G401.6 (cell line): ENCODE measurements around the gene DCAKD.

Source experiments
- FAIRE-seq: peaks from 2 replicates; lab custom pipeline; 2012; peaks lifted over from hg19 to GRCh38; lab: Jason Lieb, UNC

Gene DCAKD

GRCh38 chr17:45030733-45031132 is 20.7 kb downstream of the DCAKD start:
- FAIRE-seq = no peak

DNA sequence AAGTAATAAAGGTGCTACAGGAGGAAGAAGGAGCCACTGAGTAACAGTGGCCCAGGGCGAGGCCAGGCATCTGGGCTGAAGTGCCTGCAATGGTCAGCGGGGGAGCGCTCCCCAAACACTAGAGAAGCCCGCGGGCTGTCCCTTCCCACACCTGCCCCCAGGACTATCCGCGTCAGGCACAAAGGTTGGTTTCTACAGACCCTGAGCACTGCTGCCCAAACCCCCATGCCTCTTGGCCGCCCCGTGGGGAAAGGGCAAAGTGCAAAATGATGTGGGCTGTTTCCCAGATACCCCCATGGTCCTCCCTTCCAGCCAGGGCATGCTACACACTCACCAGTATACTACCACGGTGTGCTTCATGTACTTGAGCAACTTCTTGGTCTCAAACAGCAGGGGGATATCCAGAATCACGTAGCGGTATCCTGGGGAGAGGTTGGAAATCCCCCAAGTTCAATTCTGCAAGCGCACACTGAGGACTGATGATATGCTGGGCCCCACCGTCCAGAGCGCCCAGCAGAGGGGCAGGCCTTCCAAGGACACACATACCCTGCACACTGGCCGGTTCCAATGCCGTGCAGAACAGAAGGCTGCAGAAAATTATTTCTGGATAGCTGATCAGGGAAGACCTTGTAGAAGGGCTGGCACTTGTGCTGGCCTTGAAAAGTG is 21.5 kb downstream of the DCAKD start:
- no peak for FAIRE-seq

- no peak for FAIRE-seq
These were observed 22.3 kb downstream of the DCAKD start for GRCh38 chr17:45029096-45029495.

DNA sequence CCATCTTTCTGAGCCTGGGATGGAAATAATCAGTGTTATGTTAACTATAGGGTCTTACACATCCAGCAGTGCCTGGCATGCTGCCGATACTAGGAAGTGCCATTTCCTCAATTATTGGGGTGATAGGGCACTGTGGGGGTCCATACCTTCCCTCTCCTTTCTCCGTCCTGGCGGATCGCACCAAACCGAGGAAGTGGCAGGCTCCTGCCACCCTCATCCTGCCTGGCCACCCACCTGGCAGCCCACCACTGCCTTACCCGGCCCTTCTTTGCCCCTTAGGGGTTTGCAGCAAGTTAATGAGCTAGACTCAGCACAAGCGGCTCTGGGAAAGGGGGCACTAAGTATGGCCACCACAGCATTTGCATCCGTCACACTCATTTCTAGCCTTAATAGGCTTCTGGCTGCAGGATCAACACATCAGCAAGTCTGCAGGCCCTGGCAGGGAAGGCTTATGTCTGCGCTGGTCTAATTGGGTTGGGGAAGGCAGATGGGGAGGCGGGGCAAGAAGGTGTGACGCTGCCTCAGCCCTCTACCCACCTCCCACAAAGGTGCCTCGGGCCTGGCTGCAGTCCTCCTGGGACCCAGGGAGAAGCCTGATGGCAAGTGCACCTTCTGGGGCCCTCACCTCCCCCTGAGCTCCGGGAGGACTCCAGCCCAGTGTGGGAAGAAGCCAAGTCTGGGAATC is 28.6 kb downstream of the DCAKD start:
- no peak for FAIRE-seq

DNA sequence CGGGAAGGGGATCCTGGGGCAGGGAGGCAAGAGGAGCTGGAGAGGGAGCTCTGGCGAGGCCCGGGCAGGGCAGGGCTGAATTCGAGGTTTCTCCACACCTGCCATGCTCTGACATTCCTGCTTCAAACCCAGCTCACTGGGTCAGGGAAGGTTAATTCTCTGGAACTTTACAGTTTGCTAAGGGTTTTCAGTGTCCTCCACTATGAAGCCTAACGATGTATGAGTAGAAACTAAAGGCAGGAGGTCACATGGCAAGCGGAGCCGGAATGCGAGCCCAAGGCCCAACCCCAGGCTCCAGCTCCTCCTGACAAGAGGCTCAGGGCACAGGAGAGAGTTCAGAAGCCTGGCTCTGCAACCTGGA is 29.2 kb downstream of the DCAKD start:
- peak; percentile 56 for FAIRE-seq

DNA sequence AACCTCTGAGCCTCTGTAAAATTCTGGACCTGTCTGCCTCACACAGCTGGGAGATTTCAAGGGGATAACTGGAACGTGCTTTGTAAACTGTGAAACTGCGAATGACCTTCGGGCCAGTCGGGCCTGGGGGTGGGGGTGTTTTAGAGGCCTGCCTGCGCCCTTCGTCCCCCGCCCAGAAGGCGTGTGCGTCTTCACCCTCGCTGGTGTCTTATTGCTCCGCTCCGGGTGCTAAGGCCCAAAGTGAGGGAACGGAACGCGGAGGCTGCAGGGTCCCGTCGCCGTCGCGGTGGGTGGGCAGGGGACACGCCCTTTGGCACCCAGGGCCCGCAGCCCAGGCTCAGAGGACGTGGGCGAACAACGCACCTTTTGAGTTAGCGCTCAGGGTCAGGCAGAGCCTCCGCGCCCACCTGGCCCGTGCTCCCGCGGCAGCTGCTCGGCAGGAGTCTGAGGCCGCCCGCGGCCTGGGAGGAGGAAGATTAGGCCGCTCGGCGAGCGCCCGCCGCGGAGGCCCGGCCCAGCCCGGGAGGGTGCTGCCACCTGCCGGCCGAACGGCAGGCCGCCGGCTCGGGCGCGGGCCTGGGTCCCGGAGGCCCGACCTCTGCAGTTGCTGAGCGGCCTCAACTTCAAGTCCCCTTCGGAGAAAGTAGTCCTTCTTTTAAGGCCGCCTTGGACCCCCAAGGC is 29.7 kb downstream of the DCAKD start:
- no peak for FAIRE-seq

GRCh38 chr17:45020354-45021138 is 30.9 kb downstream of the DCAKD start:
- no peak for FAIRE-seq

DNA sequence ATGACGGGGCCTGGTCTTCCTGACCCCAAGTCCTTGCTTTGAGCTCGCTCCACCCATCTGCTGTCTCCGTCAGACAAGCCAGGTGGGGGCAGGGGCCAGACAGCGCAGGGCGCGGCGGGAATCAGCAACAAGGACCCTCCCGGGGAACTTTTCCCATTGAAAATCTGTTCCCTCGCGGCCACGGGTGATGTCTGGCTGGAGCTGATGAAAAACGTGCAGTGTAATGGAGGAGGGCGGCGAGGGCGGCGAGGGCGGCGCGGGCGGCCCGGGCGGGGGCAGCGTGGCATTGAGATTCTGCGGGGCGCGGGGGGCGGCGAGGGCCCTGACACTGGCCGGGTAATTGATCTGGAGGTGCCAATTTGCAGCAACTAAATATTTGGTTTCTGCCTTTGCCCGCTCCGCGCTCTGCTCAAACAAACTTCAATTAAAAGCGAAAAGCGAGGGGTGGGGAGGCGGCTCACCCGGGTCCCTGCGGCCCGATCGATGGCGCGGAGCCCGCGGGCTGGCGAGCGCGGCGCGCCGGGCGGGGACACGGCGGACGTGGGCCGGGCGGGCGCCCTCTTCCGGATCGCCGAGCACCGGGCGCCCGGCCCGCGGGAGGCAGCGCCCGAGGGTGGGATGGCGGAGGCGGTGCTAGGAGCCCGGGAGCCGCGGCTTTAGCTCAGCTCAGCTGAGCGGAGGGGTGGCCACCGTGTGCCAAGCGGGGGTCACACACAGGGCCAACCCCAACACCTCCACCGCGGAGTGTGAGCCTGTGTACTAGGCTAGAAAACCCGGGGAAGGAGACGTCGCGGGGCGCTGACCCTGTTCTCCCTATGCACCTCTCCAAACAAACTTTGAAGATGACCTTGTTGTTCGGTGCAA is 32.4 kb downstream of the DCAKD start:
- FAIRE-seq = no peak

- no peak for FAIRE-seq
These were observed 33.0 kb downstream of the DCAKD start for GRCh38 chr17:45018514-45018847.

DNA sequence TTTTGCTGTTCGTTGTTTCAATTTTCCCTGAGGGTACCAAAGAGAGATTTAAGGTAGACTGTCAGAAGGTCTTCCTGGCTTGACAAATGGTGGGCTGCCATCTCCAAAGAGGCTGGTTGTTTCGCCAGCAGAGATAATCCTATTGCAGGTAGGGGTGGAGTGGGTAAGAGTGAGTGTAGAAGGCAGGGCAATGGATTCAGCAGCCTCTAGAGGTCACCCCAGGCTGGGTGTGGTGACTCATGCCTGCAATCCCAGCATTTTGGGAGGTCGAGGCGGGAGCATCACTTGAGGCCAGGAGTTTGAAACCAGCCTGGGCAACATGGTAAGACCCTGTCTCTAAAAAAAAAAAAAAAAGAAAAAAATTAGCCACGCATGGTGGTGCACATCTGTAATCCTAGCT is 34.6 kb downstream of the DCAKD start:
- FAIRE-seq = no peak

DNA sequence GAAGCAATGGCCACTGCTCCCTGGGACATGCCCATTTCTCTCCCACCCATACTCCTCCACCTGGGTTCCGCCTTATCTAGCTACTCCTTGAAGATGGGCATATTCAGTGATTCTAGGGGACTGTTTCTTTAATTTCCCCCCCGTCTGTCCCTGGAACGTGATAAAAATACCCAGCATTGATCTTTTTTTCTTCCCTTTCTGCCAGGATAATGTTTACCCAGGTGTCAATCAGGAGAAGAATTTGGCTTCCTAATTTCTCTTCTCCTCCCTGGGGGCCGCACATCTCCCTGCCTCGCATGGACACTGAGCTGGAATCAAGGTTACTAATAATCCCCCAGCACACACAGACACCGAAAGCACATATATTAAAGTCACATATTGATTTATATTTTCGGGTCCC is 35.2 kb downstream of the DCAKD start:
- no peak for FAIRE-seq

DNA sequence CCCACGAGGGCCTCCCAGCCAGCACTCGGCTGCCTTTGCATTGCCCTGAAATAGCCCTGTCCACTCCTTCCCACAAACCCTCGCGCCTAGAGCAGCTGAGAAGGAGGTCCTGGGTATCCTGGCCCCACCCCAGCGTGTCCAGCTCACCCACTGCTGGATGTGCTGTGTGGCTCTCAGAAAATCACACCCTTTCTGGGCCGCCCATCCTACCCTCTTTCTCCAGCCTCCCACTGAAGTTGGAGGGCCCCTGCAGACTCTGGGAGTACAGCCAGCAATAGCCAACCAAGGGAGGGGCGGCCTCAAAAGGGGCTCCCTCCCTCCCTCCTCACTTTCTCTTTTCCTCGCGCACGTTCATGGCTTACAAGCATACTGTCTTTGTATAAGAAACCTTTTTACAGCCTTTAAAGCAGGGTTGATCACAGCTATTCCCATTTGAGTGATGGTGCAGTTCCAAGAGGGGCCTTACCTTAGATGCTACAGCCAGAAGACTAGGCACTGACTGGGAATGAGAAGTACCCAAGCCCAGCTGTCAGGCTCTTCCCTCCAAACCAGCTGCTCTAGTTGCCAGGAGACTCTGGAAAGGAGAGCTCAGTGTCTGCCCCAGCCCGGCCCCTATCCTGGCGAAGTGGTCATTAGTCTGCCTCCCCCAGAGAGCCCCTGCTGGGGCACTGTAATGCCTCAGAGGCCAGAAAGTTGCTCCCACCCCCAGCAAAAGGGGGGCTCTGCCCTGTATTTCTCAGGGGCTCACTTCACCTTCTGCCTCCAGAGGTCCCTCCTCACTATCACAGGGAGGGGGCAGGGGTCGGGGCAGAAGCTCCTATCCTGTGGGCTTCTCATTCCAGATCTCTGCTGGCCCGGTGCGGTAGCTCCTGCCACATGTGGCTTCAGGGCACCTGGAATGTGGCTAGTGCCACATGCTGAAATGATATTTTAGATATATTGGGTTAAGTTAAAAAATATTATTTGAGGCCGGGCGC is 38.1 kb downstream of the DCAKD start:
- FAIRE-seq = no peak

GRCh38 chr17:45011767-45012166 is 39.7 kb downstream of the DCAKD start:
- FAIRE-seq = no peak

DNA sequence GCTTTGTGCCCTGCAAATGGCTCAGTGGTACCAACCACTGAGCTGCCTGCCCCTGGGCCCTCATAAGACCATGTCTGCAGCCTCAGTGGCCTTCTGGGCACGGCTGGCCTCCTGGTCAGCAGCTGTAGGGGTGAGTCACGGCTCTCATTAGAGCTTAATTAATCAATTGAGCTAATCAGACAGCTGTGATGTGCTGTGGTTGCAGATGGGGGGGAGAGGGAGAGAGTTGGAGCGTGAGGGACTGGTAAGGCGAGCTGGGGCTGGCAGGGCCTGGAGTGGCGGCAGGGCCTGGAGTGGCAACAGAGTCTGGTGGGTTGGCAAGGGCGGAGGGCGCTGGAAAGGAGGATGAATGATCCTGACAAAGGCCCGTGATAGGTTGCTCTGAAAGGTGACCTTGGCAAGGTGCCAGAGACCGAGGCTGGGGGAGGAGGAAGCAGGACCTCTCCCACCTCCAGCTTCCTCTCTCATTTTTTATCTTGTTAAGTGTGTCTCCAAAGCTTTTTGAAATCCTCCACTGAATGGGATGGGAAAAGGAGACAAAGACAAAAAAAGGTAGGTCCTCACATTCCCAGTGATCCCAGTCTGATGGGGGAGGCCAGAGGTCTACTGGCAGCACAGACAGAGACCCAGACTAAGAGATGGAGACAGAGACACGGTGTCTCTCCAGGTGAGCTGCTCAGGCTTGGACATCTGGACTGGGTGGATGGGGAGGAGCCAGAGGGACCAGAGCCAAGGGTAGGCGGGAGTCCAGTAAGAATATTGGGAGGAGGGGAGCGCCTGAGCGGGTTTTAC is 41.6 kb downstream of the DCAKD start:
- FAIRE-seq = no peak

- FAIRE-seq = no peak
These were observed 43.2 kb downstream of the DCAKD start for GRCh38 chr17:45008216-45008615.

GRCh38 chr17:45006927-45007461 is 44.4 kb downstream of the DCAKD start:
- FAIRE-seq = peak; percentile 11

DNA sequence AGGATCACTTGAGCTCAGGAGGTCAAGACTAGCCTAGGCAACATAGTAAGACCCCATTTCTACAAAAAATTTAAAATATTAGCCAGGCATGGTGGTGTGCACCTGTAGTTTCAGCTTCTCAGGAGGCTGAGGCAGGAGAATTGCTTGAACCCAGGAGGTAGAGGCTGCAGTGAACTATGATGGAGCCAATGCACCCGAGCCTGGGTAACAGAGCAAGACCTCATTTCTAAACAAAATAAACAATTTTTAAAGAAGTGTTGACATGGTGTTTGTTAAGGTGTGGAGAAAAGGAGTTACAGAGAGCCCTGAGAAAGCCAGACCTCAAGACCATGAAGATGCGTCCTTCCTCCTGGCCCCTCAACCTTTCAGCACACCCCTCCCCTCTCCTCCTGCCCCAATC is 45.7 kb downstream of the DCAKD start:
- FAIRE-seq = no peak

- no peak for FAIRE-seq
These were observed 47.0 kb downstream of the DCAKD start for GRCh38 chr17:45004388-45004787.

DNA sequence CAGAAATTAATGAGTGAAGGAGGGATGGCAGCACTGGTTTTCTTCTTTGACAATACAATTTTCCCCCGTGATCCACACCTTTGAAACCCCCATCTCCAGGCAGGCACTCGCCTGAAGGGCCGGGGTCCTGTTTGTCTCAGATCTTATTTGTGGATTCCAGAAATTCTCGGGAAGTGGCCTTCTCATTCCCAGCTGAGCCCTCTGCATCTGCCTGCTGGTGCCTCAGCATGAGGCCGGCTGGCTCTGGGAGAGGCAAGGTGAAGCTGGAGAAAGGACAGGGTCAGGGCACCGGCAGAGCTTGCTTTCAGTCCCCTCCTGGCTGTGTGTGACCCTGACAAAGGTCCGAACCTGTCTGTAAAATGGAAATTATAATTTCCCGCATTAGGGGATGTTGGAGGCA is 47.6 kb downstream of the DCAKD start:
- FAIRE-seq = no peak

- no peak for FAIRE-seq
These were observed 50.1 kb downstream of the DCAKD start for GRCh38 chr17:45001310-45001709.
